ENCODE data around the gene INPP5A.
"Not testable (repeated sequence)": the region's sequence is repeated elsewhere in the genome, so short reads cannot be mapped to it uniquely, and the experiment has no call there.

Gene INPP5A

DNA sequence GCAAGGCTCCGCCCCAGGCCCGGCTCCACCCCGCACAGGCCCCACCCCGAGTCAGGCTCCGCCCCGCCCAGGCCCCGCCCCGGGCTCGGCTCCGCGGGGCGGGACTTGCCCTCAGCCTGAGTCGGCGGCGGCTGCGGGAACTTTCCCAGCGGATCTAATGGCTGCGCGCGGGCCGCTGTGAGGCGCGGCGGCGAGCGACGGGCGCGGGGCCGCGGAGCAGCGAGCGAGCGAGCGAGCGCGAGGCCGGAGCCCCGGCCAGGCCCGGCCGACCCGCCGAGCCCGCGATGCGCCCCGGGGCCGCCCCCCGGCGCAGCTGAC, at the start of gene INPP5A:
TSS of gene INPP5A (plus strand) at position 104 of the 318 bp plus-strand sequence. CDS start 310 bp downstream, outside the sequence.
- DNase-seq (ENCODE audit: low spot score): no peak
- in situ Hi-C loops (cut with MboI; ENCODE audit: low pct_unique_long_range_greater_than_20kb, low sequenced_read_pairs, unreplicated experiment): no loop called here
- no peak for TF ChIP-seq CTCF (IDR thresholded peaks at IDR 0.05; ENCODE audit: extremely low read depth, insufficient read depth, missing control alignments)

DNA sequence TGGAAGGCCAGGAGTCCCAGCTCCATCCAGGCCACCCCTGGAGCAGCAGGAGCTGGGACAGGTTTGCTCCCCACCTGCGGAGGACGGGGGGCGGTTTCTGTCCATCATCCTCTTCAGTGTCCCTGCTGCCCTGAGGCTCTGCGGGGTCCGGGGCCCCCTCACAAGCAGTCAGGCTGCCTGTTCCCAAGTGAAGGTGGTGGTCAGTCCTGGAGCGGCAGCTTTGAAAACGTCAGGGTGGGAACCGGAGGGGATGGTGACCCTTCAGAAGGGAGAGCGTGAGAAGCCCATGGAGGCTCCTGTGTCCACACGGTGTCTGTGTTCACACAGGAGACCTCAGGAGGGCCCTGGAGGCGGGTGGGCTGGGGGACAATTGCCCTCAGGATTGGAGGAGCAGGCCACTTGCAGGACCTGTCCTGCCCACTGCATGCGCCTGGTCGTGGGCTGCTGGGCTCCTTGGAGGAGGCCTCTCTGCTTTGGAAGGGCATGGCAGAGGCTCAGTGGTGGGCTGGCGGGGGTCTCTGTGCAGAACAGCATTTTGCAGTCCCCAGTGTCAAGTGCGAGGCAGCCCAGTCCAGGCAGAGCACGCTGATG, 49.3 kb upstream of the INPP5A start:
- no peak for TF ChIP-seq CTCF (IDR thresholded peaks at IDR 0.05; ENCODE audit: extremely low read depth, insufficient read depth, missing control alignments)
- DNase-seq (ENCODE audit: low spot score): no peak
- in situ Hi-C loops (cut with MboI; ENCODE audit: low pct_unique_long_range_greater_than_20kb, low sequenced_read_pairs, unreplicated experiment): no loop called here

DNA sequence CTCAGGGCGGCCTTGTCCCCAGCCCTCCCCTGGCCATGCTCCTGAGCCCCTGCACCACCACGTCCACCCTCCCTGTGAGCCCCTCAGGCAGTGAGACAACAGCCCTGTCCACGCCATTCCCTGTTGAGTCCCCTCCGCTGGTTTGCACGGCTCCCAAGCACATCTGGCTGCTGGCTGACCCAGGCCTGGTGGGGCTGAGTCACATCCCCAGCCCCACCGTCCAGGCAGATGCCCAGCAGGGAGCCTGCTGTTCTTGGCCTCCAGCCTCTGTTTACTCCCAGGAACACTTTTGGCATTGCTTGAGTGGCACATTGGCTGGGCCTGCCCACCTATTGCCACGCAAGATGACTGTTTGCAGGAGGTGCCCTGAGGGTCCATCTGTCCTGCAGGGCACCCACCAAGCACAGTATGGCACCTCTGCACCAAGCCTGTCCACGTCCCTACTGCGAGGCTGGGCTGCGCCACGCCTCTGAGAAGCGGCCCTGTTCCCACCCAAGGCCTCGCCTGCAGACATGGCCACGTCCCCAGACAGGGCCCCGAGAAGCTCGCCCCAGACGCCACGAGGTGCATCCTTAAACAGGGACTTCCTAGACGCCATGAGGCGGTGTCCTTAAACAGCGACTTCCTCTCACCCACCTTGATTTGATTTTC, 48.4 kb upstream of the INPP5A start:
- no peak for TF ChIP-seq CTCF (IDR thresholded peaks at IDR 0.05; ENCODE audit: extremely low read depth, insufficient read depth, missing control alignments)
- DNase-seq (ENCODE audit: low spot score): no peak
- in situ Hi-C loops (cut with MboI; ENCODE audit: low pct_unique_long_range_greater_than_20kb, low sequenced_read_pairs, unreplicated experiment): no loop called here

- in situ Hi-C loops (cut with MboI; ENCODE audit: low pct_unique_long_range_greater_than_20kb, low sequenced_read_pairs, unreplicated experiment): no loop called here
- no peak for TF ChIP-seq CTCF (IDR thresholded peaks at IDR 0.05; ENCODE audit: extremely low read depth, insufficient read depth, missing control alignments)
- no peak for DNase-seq (ENCODE audit: low spot score)
Measured at GRCh38 chr10:132489704-132490534, 47.7 kb upstream of the INPP5A start.

DNA sequence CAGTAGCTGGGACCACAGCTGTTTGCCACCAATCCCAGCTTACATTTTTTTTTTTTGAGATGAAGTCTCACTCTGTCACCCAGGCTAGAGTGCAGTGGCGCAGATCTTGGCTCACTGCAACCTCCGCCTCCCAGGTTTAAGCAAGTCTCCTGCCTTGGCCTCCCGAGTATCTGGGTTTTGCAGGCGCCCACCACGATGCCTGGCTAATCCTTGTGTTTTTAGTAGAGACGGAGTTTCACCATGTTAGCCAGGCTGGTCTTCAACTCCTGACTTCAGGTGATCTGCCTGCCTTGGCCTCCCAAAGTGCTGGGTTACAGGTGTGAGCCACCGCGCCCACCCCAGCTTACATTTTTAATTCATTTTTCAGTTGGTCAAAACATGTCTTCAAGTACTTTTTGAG, 46.1 kb upstream of the INPP5A start:
- in situ Hi-C loops (cut with MboI; ENCODE audit: low pct_unique_long_range_greater_than_20kb, low sequenced_read_pairs, unreplicated experiment); DNase-seq (ENCODE audit: low spot score): not testable (repeated sequence)

DNA sequence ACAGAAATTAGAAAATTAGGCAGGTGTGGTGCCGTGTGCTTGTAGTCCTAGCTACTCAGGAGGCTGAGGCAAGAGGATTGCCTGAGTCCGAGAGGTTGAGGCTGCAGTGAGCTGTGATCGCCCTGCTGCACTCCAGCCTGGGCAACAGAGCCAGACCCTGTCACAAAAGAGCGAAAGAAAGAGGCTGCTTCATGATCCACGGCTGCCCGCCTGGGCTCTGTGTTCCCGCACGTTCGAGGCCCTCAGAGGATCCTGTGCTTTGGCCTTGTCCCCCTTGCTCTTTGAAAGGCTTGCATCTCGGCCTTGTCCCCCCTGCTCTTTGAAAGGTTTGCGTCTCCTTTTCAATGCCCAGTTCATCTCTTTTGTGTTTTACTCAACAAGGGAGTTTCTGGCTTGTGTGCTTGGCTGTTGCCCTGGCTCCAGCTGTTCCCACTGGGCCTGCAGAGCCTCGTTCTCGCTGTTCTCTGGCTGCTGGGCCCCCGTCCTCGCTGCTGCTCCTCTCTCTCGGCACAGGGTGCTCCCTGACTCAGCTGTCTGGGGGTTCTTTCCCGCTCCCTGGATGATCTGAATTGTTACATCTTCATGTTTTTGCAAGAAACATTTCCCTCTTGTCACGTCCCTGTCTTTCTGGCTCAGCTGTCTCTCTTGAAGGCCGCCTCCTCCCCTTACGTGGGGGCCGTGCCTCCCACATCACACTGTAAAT, 45.1 kb upstream of the INPP5A start:
- no peak for DNase-seq (ENCODE audit: low spot score)
- no peak for TF ChIP-seq CTCF (IDR thresholded peaks at IDR 0.05; ENCODE audit: extremely low read depth, insufficient read depth, missing control alignments)
- in situ Hi-C loops (cut with MboI; ENCODE audit: low pct_unique_long_range_greater_than_20kb, low sequenced_read_pairs, unreplicated experiment): no loop called here

All from GM13977 (cell line).